ENCODE measurements around the gene PPP4R4.

Gene PPP4R4, protein sequence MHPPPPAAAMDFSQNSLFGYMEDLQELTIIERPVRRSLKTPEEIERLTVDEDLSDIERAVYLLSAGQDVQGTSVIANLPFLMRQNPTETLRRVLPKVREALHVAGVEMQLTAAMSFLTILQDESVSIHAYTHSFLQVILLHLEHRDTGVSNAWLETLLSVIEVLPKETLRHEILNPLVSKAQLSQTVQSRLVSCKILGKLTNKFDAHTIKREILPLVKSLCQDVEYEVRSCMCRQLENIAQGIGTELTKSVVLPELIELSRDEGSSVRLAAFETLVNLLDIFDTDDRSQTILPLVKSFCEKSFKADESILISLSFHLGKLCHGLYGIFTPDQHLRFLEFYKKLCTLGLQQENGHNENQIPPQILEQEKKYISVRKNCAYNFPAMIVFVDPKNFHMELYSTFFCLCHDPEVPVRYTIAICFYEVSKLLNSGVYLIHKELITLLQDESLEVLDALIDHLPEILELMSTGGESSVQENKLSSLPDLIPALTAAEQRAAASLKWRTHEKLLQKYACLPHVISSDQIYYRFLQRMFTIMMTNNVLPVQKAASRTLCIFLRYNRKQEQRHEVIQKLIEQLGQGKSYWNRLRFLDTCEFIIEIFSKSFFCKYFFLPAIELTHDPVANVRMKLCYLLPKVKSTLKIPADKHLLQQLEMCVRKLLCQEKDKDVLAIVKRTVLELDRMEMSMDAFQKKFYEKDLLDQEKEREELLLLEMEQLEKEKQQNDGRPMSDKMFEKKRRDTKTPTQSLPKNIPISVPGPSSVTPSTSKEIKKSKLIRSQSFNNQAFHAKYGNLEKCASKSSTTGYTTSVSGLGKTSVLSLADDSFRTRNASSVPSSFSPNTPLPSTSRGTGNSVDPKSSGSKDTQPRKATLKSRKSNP

DNA sequence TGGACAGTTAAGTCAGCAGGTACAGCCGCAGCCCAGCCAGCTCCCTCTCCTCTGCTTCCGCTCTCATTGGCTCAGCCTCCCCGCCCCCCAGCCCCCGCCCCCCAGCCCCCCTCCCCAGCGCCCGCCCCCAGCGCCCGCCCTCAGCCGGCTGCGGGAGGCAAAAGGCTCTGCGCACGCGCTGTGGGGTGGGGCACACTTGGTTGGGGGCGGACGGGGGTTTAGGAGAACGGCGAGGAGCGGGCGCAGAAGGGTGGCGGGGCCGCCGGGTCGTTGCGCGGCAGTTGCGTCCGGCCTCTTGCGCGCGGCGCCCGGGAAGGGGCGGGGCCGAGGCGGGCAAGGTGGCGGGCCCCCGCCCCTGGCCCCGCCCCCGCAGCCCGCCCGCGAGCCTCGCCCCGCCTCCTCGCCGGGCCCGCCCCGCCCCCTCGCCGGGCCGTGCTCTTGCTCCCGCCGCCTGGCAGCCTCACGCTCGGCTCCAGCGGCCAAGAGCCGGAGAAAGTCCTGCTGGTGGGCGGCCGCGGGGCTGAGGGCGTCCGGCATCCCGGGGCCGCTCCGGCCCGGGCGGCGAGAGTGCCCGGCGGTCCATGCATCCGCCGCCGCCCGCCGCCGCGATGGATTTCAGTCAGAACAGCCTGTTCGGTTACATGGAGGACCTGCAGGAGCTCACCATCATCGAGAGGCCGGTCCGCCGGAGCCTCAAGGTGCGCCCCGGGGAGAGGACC is at the start of gene PPP4R4:
Gene PPP4R4 (plus strand): TSS at position 438 of the 719 bp plus-strand sequence. CDS start 144 bp downstream, at position 582.
- DNase-seq (ENCODE audit: low read depth): peak; percentile 76

DNA sequence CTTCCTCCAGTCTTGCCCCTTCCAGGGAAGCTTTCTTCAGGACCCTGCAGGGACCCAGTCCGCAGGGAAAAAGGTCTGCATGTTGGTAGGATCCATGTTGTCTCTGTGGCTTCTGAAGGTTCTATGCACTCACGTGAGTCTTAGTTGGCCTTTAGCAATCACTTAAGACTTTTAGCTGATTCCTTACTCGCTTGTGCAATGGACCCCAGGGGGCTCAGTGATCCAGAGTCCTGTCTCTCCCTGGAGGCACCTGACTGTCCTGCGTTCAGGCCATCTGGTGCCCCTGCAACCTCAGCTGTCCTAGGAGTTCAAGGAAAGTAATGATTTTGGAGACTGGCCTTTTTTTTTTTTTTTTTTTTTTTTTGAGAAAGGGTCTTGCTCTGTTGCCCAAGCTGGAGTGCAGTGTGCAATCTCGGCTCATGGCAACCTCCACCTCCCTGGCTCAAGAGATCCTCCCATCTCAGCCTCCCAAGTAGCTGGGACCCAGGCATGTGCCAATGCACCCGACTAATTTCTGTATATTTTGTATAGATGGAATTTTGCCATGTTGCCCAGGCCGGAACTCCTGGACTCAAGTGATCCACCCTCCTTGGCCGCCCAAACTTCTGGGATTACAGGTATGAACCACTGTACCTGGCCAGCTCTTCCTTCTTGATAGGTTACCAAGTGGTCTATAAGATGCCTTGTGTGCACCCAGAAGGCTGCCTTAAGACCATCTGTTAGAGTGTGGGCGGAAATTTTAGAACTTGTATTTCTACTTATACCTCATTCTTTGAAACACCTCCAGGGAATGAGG is 49.3 kb upstream of the PPP4R4 start:
- DNase-seq (ENCODE audit: low read depth): no peak

DNA sequence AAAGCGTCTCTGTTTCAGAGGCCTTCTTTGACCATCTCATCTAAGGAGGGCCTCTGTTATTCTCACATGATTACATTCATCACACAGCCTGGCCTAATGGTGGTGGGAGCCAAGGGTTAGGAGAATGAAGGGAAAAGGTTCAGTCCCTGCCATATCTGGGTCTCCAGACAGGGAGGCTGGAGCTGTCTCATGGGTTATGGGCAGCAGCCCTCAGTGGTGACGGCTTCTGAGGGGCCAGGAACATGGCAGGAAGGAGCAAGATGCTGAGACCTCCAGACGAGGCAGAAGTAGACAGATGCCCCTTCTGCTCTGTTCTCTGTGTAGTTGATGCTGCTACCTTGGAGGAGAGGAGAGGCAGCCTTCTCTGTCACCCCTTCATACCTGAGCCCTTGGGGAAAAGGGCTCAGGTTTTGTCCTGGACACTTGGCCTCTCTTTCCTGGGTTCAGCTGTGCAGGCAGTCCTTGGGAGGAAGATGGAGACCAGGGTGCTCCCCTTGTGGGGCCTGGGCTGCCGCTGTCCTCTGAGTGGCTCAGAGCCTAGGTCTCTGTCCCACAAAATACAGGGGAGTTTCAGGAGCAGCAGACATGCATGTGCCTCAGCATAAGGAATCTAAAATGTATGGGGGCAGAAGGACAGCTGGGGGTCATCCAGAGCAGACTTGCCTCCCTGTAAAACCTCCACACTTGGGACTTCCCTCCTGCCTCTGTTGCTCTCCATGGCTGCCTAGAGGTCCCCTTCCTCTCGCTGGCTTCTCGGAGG is 48.3 kb upstream of the PPP4R4 start:
- no peak for DNase-seq (ENCODE audit: low read depth)

DNA sequence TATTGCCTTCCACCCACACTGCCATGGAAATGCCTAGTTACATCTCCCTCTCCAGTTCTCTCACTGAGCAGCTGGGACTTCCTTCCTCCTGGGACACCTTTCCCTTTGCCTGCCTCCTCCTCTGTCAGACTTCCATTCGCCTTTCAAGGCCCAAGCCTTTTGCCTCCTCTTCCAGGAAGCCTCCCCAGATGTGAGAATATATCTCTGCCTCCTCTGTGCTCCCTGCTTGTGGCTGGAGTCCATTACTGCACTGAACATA is 47.8 kb upstream of the PPP4R4 start:
- no peak for DNase-seq (ENCODE audit: low read depth)

DNA sequence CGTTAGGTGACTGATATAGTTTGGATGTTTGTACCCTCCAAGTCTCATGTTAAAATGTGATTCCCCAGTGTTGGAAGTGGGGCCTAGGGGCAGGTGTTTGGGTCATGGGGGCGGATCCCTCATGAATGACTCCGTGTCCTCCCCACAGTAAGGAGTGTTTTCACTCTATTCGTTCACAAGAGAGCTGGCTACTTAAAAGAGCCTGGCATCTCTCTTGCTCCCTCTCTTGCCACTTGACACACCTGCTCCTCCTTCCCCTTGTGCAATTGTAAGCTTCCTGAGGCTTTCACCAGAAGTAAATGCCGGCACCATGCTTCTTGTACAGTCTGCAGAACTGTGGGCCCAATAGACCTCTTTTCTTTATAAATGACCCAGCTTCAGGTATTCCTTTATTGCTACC is 47.3 kb upstream of the PPP4R4 start:
- DNase-seq (ENCODE audit: low read depth): no peak

GRCh38 chr14:94127330-94127729 is 46.8 kb upstream of the PPP4R4 start:
- DNase-seq (ENCODE audit: low read depth): no peak

DNA sequence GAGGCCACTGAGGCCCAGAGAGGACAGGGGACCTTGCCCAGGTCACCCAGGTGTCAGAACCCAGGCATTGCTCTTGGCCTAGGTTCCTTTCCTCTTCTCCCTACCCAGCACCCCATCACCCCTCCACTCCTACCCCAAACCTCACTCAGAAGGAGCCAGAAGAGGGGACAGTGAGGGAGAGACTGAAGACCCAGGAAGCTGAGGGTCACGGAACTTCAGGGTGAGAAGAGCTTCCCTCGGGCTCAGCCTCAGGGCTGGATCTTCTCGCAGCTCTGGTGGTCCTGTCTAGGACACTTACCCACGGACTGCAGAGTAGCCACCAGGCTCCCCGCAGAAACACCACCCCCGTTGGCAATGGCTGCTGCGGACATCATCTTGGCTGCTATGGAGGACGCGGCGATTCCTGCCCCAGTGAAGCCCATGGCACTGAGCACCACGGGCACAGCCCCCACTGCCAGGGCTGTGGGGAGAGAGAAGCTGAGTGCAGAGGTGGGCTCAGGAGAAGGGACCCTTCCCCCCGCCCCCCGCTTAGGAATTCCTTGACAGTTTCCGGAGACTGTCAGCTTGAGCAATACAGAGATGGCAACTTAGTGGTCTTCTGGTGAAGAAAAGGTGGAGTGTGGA is 45.8 kb upstream of the PPP4R4 start:
- DNase-seq (ENCODE audit: low read depth): no peak

DNA sequence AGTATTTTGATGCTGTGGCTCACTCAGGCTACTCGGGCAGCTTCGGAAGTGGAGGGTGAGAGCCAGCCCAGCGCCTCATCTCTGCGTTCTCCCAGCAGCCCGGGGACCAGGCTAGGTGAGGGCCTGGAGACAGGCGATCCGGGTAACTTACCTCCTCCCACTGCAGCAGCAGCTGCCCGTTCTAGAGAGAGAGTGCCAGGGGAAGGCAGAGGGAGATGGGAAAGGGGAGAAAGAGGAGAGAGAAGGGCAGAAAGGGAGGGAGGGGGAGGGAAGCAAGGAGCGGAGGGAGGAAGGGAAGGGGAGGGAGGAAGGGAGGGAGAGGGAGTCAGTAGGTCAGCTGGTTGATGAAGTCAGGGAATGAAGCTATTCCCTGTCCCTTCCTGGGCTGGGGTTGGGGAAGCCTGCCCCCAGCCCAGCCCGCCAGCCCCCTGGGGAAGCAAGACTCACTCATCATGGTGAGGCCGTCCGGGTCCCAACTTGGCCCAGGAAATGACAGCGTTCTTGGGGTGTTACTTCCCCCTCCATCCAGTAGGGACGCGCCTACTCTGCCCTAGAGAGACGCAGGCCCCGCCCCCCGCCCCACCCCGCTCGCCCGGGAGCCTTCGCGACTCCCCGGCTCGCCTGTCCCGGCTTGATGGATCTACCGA is 44.9 kb upstream of the PPP4R4 start, which contains the start of gene IFI27L2:
Gene IFI27L2 (minus strand): TSS at position 494 of the 647 bp plus-strand sequence. CDS start 40 bp downstream, at position 454.
- peak; percentile 59 for DNase-seq (ENCODE audit: low read depth)

DNA sequence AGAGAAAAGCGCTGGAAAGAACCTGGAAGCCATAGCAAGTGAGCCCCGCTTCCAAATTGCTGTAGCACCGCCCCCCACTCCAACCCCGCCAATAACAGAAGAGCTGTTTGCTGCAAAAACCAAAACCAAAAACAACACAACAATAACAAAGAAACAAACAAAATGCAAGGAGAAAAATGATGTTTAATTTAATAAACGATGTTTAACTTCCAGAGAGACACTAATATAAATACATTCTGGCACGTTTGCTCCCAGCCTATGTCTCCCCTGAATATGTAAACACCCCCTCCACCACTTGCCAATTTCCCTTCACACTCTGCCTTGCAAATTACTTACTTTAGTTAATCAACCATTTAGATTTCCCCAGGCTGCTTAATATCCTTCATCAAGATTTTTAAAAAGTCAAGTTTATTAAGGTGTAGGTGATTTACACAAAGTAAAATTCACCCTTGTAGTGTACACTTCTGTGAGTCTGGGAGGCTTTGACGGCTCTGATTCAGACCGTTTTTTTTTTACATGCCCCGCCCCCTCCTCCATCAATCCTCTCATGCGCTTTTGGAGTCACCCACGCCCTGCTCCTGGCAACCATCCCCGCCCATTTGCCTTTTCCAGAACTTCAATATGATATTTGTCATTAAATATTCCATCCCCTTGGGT is 44.2 kb upstream of the PPP4R4 start:
- DNase-seq (ENCODE audit: low read depth): no peak

- peak; percentile 51 for DNase-seq (ENCODE audit: low read depth)
These were observed 41.7 kb upstream of the PPP4R4 start for GRCh38 chr14:94132285-94132887.

DNA sequence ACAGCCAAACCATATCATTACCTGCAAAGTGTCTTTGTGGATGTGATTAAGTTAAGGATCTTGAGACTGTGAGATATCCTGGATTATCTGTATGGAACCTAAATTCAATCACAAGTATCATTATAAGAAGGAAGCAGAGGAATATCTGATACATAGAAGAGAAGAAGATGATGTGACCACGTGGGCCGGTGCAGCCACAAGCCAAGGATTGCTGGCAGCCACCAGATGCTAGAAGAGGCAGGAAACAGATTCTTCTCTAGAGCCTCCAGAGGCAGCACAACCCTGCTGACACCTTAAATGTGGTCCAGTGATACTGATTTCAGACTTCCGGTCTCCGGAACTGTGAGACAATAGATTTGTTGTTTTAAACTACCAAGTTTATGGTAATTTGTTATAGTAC is 38.6 kb upstream of the PPP4R4 start:
- no peak for DNase-seq (ENCODE audit: low read depth)

DNA sequence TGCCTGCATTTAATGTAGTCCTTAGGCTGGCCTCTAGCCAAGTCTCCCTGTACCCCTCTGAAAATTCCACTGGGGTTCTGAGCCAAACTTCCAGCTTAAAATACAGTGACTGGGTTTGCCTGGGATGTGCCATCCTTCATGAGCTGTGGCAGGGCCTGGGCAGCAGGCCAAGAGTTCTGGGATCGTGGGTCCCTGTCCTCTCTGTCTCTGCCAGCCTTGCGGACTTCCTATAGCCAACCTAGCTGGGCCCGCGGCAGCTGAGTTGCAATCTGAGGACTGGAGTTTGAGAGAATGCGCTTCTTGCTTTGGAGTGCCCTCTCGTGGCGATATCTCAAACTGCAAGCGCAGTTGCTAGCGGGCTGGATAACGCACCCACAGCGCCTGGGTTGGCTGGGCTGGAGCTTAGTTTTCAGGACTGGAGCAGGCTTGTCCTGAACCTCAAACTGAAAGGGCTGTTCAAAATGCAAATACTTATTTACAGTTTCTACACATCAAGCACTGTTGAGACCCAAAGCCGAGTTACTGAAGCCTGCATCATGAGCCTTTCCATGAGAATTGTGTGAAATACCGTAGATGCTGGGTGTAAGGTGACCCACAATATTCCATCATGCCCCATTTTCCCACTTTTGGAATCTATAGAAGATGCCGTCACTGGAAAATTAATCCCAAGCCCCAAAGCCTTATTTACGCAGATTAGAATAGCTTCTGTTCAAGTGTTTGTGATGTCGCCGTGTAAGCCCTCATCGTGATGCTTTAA is 37.4 kb upstream of the PPP4R4 start:
- peak; percentile 83 for DNase-seq (ENCODE audit: low read depth)

- DNase-seq (ENCODE audit: low read depth): no peak
These were observed 35.9 kb upstream of the PPP4R4 start for GRCh38 chr14:94138251-94138650.

- DNase-seq (ENCODE audit: low read depth): no peak
These were observed 35.1 kb upstream of the PPP4R4 start for GRCh38 chr14:94139006-94139405.

DNA sequence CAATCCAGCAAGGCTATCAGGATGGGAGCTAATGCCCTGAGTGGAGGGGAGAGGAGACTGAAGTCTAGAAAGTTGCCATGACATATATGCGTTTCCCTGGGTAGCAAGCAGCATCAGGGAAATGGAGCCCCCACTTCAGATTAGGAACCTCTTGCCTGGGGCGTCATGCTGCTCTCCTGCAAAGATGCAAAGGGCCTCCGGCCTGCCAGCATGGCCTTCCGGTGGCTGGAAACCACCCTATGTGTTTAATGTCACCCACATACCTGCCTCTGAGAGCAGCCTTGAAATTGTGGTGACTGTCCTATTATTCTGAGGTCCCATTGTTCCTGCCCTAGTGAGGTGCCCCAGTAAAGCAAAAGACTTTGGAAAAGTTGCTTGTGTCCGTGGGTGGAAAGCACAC is 34.7 kb upstream of the PPP4R4 start:
- DNase-seq (ENCODE audit: low read depth): no peak

- DNase-seq (ENCODE audit: low read depth): no peak
These were observed 31.9 kb upstream of the PPP4R4 start for GRCh38 chr14:94142247-94142646.

GRCh38 chr14:94142836-94143235 is 31.3 kb upstream of the PPP4R4 start:
- DNase-seq (ENCODE audit: low read depth): no peak

DNA sequence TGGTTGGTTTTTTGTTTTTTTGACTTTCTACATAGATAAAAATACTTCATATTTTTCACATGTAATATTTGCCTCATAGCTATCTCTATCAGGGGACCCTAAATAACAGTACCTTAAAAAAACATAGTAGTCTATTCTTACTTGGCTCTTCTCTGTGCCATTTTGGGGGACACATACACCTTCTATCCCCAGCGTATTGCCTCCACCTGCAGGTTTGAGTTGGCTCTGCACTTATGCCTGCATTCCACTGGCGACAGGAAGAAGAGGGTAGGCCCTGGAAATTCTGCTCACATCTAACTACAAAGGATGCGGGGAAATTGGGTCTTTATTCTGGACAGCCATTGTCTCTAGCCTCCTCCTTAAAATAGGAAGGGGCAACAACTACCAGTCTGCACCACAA is 30.9 kb upstream of the PPP4R4 start:
- DNase-seq (ENCODE audit: low read depth): no peak

Measured in activated T-cell treated with anti-CD3 and anti-CD28 coated beads for 24 hours (primary cell).